Testis (tissue), 2 donors: ENCODE results near the gene TEX48.

ENCODE experiments used
- POLR2A ChIP-seq: fragments of 450-650 bp; IDR thresholded peaks from one replicate; pipeline ENCODE4 v1.6.1; 2017; ENCODE audit warnings: antibody characterized with exemption, mild to moderate bottlenecking, moderate library complexity
- TF ChIP-seq, protein P1 (sequence below), 3 experiments: fragments of 450-650 bp in 2 of 3; fragments of 200-600 bp in 1 of 3; sonication (generic) in 1 of 3; IDR thresholded peaks; one replicate each; pipeline ENCODE4 v1.5.1; 2016 to 2019; ENCODE audit warnings: antibody characterized with exemption in 3 of 3, mild to moderate bottlenecking in 2 of 3, moderate library complexity in 1 of 3

DNA sequence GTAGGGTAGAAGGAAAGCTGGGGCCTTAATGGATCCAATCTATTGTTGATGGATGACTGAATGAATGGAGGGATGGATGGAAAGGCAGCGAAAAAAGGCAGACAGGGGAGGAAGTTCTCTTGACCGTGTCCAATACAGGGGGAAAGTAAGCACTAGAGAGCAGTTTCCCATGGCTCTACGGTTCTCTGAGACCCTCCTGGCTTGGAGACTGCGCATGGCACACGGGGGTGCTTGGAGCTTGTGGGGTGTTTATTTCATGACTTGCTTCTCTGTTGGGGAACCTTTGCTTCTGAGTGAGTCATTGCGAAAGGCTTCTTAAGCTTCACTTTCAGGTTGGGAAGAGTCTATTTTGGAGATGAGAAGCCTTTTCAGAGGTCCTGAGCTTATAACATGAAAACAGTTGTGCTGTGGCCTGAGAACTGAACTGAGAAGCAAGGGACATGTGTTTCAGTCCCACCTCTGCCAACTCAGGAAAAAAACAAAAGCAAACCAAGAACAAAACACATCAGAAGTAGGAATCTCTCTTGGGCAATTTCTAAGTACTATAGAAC is 12.8 kb upstream of the TEX48 start:
- TF ChIP-seq, protein P1, sequence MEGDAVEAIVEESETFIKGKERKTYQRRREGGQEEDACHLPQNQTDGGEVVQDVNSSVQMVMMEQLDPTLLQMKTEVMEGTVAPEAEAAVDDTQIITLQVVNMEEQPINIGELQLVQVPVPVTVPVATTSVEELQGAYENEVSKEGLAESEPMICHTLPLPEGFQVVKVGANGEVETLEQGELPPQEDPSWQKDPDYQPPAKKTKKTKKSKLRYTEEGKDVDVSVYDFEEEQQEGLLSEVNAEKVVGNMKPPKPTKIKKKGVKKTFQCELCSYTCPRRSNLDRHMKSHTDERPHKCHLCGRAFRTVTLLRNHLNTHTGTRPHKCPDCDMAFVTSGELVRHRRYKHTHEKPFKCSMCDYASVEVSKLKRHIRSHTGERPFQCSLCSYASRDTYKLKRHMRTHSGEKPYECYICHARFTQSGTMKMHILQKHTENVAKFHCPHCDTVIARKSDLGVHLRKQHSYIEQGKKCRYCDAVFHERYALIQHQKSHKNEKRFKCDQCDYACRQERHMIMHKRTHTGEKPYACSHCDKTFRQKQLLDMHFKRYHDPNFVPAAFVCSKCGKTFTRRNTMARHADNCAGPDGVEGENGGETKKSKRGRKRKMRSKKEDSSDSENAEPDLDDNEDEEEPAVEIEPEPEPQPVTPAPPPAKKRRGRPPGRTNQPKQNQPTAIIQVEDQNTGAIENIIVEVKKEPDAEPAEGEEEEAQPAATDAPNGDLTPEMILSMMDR (IDR thresholded peaks at IDR 0.05): no peak
- no peak for TF ChIP-seq POLR2A
